B cell (primary cell): ENCODE results near the gene RPS15. TPM values are rescaled to one million over a fixed set of nuclear protein-coding genes. Genes with fewer than 3 reads are reported as not detected.

Experiments used
- ATAC-seq: fragments of 200-7000 bp; cut with Tn5 transposase; one replicate; pipeline ENCODE4 v1.10.0; 2021; ENCODE audit warnings: low read depth, mild to moderate bottlenecking, moderate number of reproducible peaks, moderate library complexity
- CTCF ChIA-PET: fragments of 350-600 bp; sonication (Branson Sonifier 250); formaldehyde crosslinking; loops from one replicate; lab custom pipeline; 2021; ENCODE audit warnings: antibody characterized with exemption, inconsistent platforms; lab: Charles Lee
- POLR2A ChIA-PET: fragments of 350-600 bp; sonication (Branson Sonifier 250); formaldehyde crosslinking; loops from one replicate; lab custom pipeline; 2021; ENCODE audit warnings: antibody characterized with exemption; lab: Charles Lee
- DNase-seq: peaks from one replicate; pipeline ENCODE4 v3.0.0; 2013
- H2AFZ ChIP-seq: 2 replicates; pipeline ENCODE4 v1.6.1; 2012; ENCODE audit warnings: mild to moderate bottlenecking, low read depth, low read length; ENCODE audit not compliant: insufficient read depth, poor library complexity, severe bottlenecking
- H3K27ac ChIP-seq, 2 donors: 1 replicate in 1 of 2; 2 replicates in 1 of 2; pipeline ENCODE4 v1.5.1; 2012 to 2013; ENCODE audit warnings: low read length in 2 of 2, mild to moderate bottlenecking in 2 of 2, moderate library complexity in 1 of 2
- H3K27me3 ChIP-seq, 4 experiments: fragments of 200-600 bp in 1 of 4; sonication (generic) in 1 of 4; replicated peaks in 1 of 4; 1 replicate in 2 of 4; 2 replicates in 2 of 4; pipeline versions ENCODE4 v1.6.1 to v1.7.0; 2013 to 2016; ENCODE audit warnings: low read length in 3 of 4, mild to moderate bottlenecking in 2 of 4, mixed read lengths in 1 of 4, moderate library complexity in 1 of 4; ENCODE audit not compliant: insufficient read depth in 4 of 4, control insufficient read depth in 3 of 4; ENCODE audit errors: control extremely low read depth in 1 of 4
- H3K36me3 ChIP-seq, 2 experiments: replicated peaks in 1 of 2; 1 replicate in 1 of 2; 2 replicates in 1 of 2; pipeline versions ENCODE4 v1.6.1 to v1.7.1; 2013; ENCODE audit warnings: low read length in 1 of 2; ENCODE audit not compliant: insufficient read depth in 2 of 2, control insufficient read depth in 1 of 2; ENCODE audit errors: control extremely low read depth in 1 of 2, extremely low read depth in 1 of 2
- H3K4me1 ChIP-seq, 2 donors: fragments of 200-600 bp in 1 of 2; sonication (generic) in 1 of 2; 1 replicate in 1 of 2; 2 replicates in 1 of 2; pipeline versions ENCODE4 v1.5.1 to v1.6.1; 2013 to 2017; ENCODE audit warnings: low read length in 2 of 2; ENCODE audit not compliant: control insufficient read depth in 2 of 2, insufficient read depth in 2 of 2
- H3K4me2 ChIP-seq: replicated peaks from 2 replicates; pipeline ENCODE3; 2012; ENCODE audit warnings: mild to moderate bottlenecking, low read depth, low read length; ENCODE audit not compliant: poor library complexity, severe bottlenecking
- H3K4me3 ChIP-seq, 5 experiments: fragments of 200-600 bp in 1 of 5; sonication (generic) in 1 of 5; 1 replicate in 3 of 5; 2 replicates in 2 of 5; pipeline versions ENCODE4 v1.5.1 to v1.7.0; 2011 to 2016; ENCODE audit warnings: low read length in 4 of 5, mild to moderate bottlenecking in 4 of 5, low read depth in 2 of 5, control low read depth in 1 of 5, moderate library complexity in 1 of 5; ENCODE audit not compliant: insufficient read depth in 1 of 5; ENCODE audit errors: control extremely low read depth in 1 of 5, extremely low read depth in 1 of 5
- H3K79me2 ChIP-seq: fragments of 200-600 bp; sonication (generic); one replicate; pipeline ENCODE4 v1.6.0; 2016; ENCODE audit warnings: low read length; ENCODE audit not compliant: control insufficient read depth, insufficient read depth
- H3K9ac ChIP-seq: fragments of 200-600 bp; sonication (generic); 2 replicates; pipeline ENCODE4 v1.6.1; 2017; ENCODE audit warnings: mild to moderate bottlenecking, low read length, moderate library complexity
- H3K9me3 ChIP-seq, 3 donors: one replicate each; pipeline versions ENCODE4 v1.6.1 to v1.7.1; 2013; ENCODE audit warnings: low read length in 2 of 3; ENCODE audit not compliant: control insufficient read depth in 2 of 3, insufficient read depth in 1 of 3; ENCODE audit errors: control extremely low read depth in 1 of 3
- H4K20me1 ChIP-seq: 2 replicates; pipeline ENCODE4 v1.6.0; 2012; ENCODE audit warnings: mild to moderate bottlenecking, low read length; ENCODE audit not compliant: insufficient read depth, control insufficient read depth, poor library complexity, severe bottlenecking
- H3K27ac Mint-ChIP-seq: one replicate; pipeline ENCODE4 v1.8.0; 2021; ENCODE audit warnings: mixed read lengths
- H3K27me3 Mint-ChIP-seq: one replicate; pipeline ENCODE4 v1.8.0; 2021; ENCODE audit warnings: mixed read lengths
- H3K4me1 Mint-ChIP-seq: one replicate; pipeline ENCODE4 v1.8.0; 2021; ENCODE audit warnings: mixed read lengths
- H3K4me3 Mint-ChIP-seq: one replicate; pipeline ENCODE4 v1.8.0; 2021; ENCODE audit warnings: mixed read lengths
- H3K9me3 Mint-ChIP-seq: one replicate; pipeline ENCODE4 v1.8.0; 2022; ENCODE audit warnings: mixed read lengths; ENCODE audit not compliant: insufficient read depth
- EZH2 ChIP-seq: IDR thresholded peaks from 2 replicates; pipeline ENCODE4 v1.6.1; 2012; ENCODE audit warnings: borderline replicate concordance, low read depth, mild to moderate bottlenecking, moderate library complexity, low read length; ENCODE audit not compliant: insufficient read depth, poor library complexity, severe bottlenecking
- WGBS: methylation state at CpG from one replicate; pipeline ENCODE4 v1.1.5; 2013; ENCODE audit warnings: missing lambda C conversion rate; ENCODE audit not compliant: insufficient coverage; 5-methylcytosine and 5-hydroxymethylcytosine counted together
- intact Hi-C: fragments of 100-400 bp; cut with micrococcal nuclease; formaldehyde crosslinking; loops from one replicate; pipeline ENCODE4 v1.10.0; 2022
- polyA plus RNA-seq: library from polyadenylated mRNA; depleted of rRNA; stranded (reverse); fragments of >200 nt; gene quantifications from 2 replicates; pipeline ENCODE4 v1.2.3, GENCODE V29; 2012
- total RNA-seq, 2 donors: library from RNA; stranded (reverse); fragments of 120-200 nt in 1 of 2; gene quantifications; 1 replicate in 1 of 2; 2 replicates in 1 of 2; pipeline versions ENCODE4 v1.2.3 to v1.2.4, GENCODE V29; 2013 to 2022
- TF ChIP-seq, protein P1 (sequence below): fragments of 200-600 bp; IDR thresholded peaks from one replicate; pipeline ENCODE4 v1.8.0; 2022; ENCODE audit warnings: antibody characterized with exemption, mild to moderate bottlenecking

The RPS15 gene
- total and polyA plus RNA-seq, 2 donors (not counting 1 experiment from before 2014, with no cell fraction given) = 1,520 to 6,007 TPM

DNA sequence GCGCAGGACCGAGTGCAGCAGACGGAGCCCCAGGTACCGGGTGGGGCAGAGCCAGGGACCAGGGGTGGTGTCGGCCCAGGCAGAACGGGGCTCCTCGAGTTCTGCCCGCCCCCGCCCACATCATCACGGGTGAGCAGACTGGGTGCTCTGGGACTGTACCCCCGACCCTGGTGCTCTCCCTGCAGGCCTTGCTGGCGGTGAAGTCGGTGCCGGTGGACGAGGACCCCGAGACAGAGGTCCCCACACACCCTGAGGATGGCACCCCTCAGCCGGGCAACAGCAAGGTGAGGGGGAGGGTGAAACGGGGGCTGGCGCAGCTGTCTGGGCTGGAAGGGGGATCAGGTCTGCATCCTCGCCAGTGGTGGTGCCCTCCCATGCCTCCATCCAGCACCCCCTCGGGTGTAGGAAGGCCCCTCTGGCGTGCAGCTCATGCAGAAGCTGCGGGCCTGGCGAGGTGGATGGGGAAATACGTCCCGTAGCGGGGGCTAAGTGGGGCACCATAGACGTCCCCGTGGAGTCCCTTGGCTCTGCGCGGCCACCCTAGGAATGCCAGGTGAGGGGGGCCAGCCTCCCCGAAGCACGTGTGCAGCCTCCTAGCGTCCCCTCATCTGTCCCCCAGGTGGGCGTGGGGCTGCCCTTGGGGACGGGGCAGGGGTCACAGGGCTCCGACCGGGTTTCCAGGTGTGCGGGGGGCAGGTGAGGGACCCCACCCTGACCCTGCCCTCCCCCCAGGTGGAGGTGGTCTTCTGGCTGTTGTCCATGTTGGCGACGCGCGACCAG lies 18.1 kb downstream of the RPS15 start:
- Mint-ChIP-seq H3K4me3 (no peak overlapping the region), H3K9me3 (no peaks in the 10 kb centered on the region), H3K4me1 (peaks cover 16% of the 10 kb centered on the region), H3K27ac (no peak overlapping the region), H3K27me3 (peaks cover 27% of the 10 kb centered on the region)
- Histone ChIP-seq H3K36me3 (no peaks in the 10 kb centered on the region), H3K9ac (no peak overlapping the region), H3K4me2 (peak overlapping the region; percentile 80), H3K9me3 (peaks cover 0 to 33% (median 0%) of the 10 kb centered on the region in 3 donors), H2AFZ (no peak overlapping the region), H4K20me1 (peaks cover 12% of the 10 kb centered on the region), H3K27me3 (peaks cover 0 to 62% (median 33%) of the 10 kb centered on the region in 4 experiments), H3K79me2 (no peaks in the 10 kb centered on the region), H3K4me1 (peaks cover 31 to 35% of the 10 kb centered on the region in 2 donors), H3K4me3 (no peak overlapping the region), H3K27ac (no peak overlapping the region)
- ATAC-seq (no peak), DNase-seq (no peak)
- intact Hi-C loops = no loop called here
- ChIA-PET CTCF (interaction anchor here (0.6 to 2.8 kb wide), 2 partner anchors 12 to 262 kb away, joined by 3 to 11 read pairs; no protein-coding TSS in a partner anchor), POLR2A (interaction anchor here (0.6 kb wide), 1 partner anchor 874 kb away, joined by 3 read pairs; no protein-coding TSS in a partner anchor)
- 33% methylated on average over 40 of the region's 43 CpGs for WGBS
- TF ChIP-seq EZH2 = no peak
- TF ChIP-seq, protein P1, sequence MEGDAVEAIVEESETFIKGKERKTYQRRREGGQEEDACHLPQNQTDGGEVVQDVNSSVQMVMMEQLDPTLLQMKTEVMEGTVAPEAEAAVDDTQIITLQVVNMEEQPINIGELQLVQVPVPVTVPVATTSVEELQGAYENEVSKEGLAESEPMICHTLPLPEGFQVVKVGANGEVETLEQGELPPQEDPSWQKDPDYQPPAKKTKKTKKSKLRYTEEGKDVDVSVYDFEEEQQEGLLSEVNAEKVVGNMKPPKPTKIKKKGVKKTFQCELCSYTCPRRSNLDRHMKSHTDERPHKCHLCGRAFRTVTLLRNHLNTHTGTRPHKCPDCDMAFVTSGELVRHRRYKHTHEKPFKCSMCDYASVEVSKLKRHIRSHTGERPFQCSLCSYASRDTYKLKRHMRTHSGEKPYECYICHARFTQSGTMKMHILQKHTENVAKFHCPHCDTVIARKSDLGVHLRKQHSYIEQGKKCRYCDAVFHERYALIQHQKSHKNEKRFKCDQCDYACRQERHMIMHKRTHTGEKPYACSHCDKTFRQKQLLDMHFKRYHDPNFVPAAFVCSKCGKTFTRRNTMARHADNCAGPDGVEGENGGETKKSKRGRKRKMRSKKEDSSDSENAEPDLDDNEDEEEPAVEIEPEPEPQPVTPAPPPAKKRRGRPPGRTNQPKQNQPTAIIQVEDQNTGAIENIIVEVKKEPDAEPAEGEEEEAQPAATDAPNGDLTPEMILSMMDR = no peak
